MM.1S (cell line): ENCODE data around the gene HHIP.

Experiments
- DNase-seq: peaks from one replicate; pipeline ENCODE4 v3.0.0-alpha.2; 2015
- H2AFZ ChIP-seq: fragments of 300-600 bp; sonication (generic); 2 replicates; pipeline ENCODE4 v1.6.0; 2016; ENCODE audit warnings: antibody characterized with exemption, low read length
- H3F3A ChIP-seq: fragments of 300-600 bp; sonication (generic); 2 replicates; pipeline ENCODE4 v1.6.1; 2016; ENCODE audit warnings: mild to moderate bottlenecking, antibody characterized with exemption, low read length, moderate library complexity, mixed read lengths; ENCODE audit not compliant: insufficient read depth
- H3K27ac ChIP-seq: fragments of 300-600 bp; sonication (generic); 2 replicates; pipeline ENCODE4 v1.5.1; 2016; ENCODE audit warnings: mild to moderate bottlenecking, low read length
- H3K27me3 ChIP-seq: fragments of 300-600 bp; sonication (generic); replicated peaks from 2 replicates; pipeline ENCODE4 v1.6.0; 2016; ENCODE audit warnings: low read length; ENCODE audit not compliant: insufficient read depth
- H3K36me3 ChIP-seq: fragments of 300-600 bp; sonication (generic); replicated peaks from 2 replicates; pipeline ENCODE4 v1.6.1; 2016; ENCODE audit warnings: mild to moderate bottlenecking, low read length, mixed read lengths; ENCODE audit not compliant: insufficient read depth
- H3K4me1 ChIP-seq: fragments of 300-600 bp; sonication (generic); 2 replicates; pipeline ENCODE4 v1.6.1; 2016; ENCODE audit warnings: low read length, mixed read lengths
- H3K4me2 ChIP-seq: fragments of 300-600 bp; sonication (generic); 2 replicates; pipeline ENCODE4 v1.6.0; 2016; ENCODE audit warnings: low read depth, low read length
- H3K4me3 ChIP-seq: fragments of 300-600 bp; sonication (generic); 2 replicates; pipeline ENCODE4 v1.5.1; 2016; ENCODE audit warnings: low read length, mixed read lengths
- H3K79me2 ChIP-seq: fragments of 300-600 bp; sonication (generic); 2 replicates; pipeline ENCODE4 v1.6.1; 2016; ENCODE audit warnings: mixed run types, low read length, mixed read lengths
- H3K9ac ChIP-seq: fragments of 300-600 bp; sonication (generic); 2 replicates; pipeline ENCODE4 v1.6.1; 2016; ENCODE audit warnings: low read length, mixed read lengths
- H3K9me2 ChIP-seq: fragments of 300-600 bp; sonication (generic); replicated peaks from 2 replicates; pipeline ENCODE4 v1.6.1; 2016; ENCODE audit warnings: mild to moderate bottlenecking, low read length, mixed read lengths; ENCODE audit not compliant: insufficient read depth
- H3K9me3 ChIP-seq: fragments of 300-600 bp; sonication (generic); replicated peaks from 2 replicates; pipeline ENCODE4 v1.6.1; 2016; ENCODE audit warnings: mild to moderate bottlenecking, low read length, mixed read lengths; ENCODE audit not compliant: insufficient read depth
- H4K20me1 ChIP-seq: fragments of 300-600 bp; sonication (generic); 2 replicates; pipeline ENCODE4 v1.6.1; 2016; ENCODE audit warnings: mild to moderate bottlenecking, low read length, moderate library complexity, mixed read lengths; ENCODE audit not compliant: insufficient read depth
- EZH2 ChIP-seq: fragments of 300-600 bp; sonication (generic); optimal IDR thresholded peaks from 2 replicates; pipeline ENCODE3; 2017; ENCODE audit warnings: low read depth, mild to moderate bottlenecking, antibody characterized with exemption, low read length, mixed read lengths
- EZH2phosphoT487 ChIP-seq: fragments of 300-600 bp; sonication (generic); IDR thresholded peaks from 2 replicates; pipeline ENCODE4 v1.6.1; 2018; ENCODE audit warnings: antibody characterized with exemption, low read length
- TF ChIP-seq, protein P1 (sequence below): fragments of 300-600 bp; sonication (generic); IDR thresholded peaks from 2 replicates; pipeline ENCODE4 v1.5.1; 2016; ENCODE audit warnings: antibody characterized with exemption, low read length, mixed read lengths

HHIP gene

GRCh38 chr4:144655491-144655890 lies 9.5 kb downstream of the HHIP start:
- Histone ChIP-seq H3K9me2 (no peaks in the 10 kb centered on the region), H3K4me2 (no peak overlapping the region), H3K79me2 (no peaks in the 10 kb centered on the region), H3K27ac (no peak overlapping the region), H3K36me3 (no peaks in the 10 kb centered on the region), H3F3A (no peaks in the 10 kb centered on the region), H3K4me3 (no peak overlapping the region), H2AFZ (no peak overlapping the region), H3K4me1 (no peaks in the 10 kb centered on the region), H3K9ac (no peak overlapping the region), H4K20me1 (no peaks in the 10 kb centered on the region), H3K9me3 (no peaks in the 10 kb centered on the region), H3K27me3 (no peaks in the 10 kb centered on the region)
- DNase-seq = no peak
- no peak for TF ChIP-seq EZH2
- TF ChIP-seq, protein P1, sequence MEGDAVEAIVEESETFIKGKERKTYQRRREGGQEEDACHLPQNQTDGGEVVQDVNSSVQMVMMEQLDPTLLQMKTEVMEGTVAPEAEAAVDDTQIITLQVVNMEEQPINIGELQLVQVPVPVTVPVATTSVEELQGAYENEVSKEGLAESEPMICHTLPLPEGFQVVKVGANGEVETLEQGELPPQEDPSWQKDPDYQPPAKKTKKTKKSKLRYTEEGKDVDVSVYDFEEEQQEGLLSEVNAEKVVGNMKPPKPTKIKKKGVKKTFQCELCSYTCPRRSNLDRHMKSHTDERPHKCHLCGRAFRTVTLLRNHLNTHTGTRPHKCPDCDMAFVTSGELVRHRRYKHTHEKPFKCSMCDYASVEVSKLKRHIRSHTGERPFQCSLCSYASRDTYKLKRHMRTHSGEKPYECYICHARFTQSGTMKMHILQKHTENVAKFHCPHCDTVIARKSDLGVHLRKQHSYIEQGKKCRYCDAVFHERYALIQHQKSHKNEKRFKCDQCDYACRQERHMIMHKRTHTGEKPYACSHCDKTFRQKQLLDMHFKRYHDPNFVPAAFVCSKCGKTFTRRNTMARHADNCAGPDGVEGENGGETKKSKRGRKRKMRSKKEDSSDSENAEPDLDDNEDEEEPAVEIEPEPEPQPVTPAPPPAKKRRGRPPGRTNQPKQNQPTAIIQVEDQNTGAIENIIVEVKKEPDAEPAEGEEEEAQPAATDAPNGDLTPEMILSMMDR = no peak
- no peak for TF ChIP-seq EZH2phosphoT487

DNA sequence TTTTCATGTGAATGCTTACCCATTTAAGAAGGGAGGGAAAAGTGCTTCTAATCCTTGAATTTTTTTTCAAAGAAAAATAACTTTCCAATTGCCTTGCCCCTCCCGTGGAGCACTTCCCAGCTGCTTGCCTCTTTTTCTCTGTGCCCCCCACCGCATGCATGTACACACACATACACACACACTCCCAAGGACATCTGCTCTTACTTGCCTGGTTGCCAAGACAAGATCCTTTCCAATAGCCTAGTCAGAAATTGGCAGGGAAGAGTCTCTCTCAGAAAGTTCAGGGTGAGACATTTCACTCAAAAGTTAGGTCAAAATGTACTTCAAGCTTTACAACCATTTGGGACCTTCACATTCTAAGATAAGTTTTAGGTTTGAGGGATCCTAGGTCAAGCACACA lies 10.9 kb downstream of the HHIP start:
- Histone ChIP-seq H3K9me3 (no peaks in the 10 kb centered on the region), H4K20me1 (no peaks in the 10 kb centered on the region), H3K4me3 (no peak overlapping the region), H3K4me1 (no peaks in the 10 kb centered on the region), H3K79me2 (no peaks in the 10 kb centered on the region), H3K9me2 (no peaks in the 10 kb centered on the region), H3K27ac (no peak overlapping the region), H2AFZ (no peak overlapping the region), H3K36me3 (no peaks in the 10 kb centered on the region), H3K27me3 (no peaks in the 10 kb centered on the region), H3F3A (no peaks in the 10 kb centered on the region), H3K4me2 (no peak overlapping the region), H3K9ac (no peak overlapping the region)
- no peak for DNase-seq
- TF ChIP-seq EZH2phosphoT487 (no peak), EZH2 (no peak)
- TF ChIP-seq, protein P1 = no peak

GRCh38 chr4:144658015-144658567 lies 12.1 kb downstream of the HHIP start:
- no peak overlapping the region for H2AFZ ChIP-seq
- DNase-seq = no peak
- H3K9ac ChIP-seq = no peak overlapping the region
- no peaks in the 10 kb centered on the region for H3K9me3 ChIP-seq
- H3K27ac ChIP-seq = no peak overlapping the region
- H3K27me3 ChIP-seq = no peaks in the 10 kb centered on the region
- H3K4me2 ChIP-seq = no peak overlapping the region
- no peaks in the 10 kb centered on the region for H4K20me1 ChIP-seq
- H3K9me2 ChIP-seq = no peaks in the 10 kb centered on the region
- H3F3A ChIP-seq = no peaks in the 10 kb centered on the region
- H3K36me3 ChIP-seq = no peaks in the 10 kb centered on the region
- H3K79me2 ChIP-seq = no peaks in the 10 kb centered on the region
- no peak overlapping the region for H3K4me3 ChIP-seq
- no peaks in the 10 kb centered on the region for H3K4me1 ChIP-seq
- TF ChIP-seq, protein P1 = no peak
- TF ChIP-seq EZH2phosphoT487 (no peak), EZH2 (no peak)
